Right lobe of liver (tissue), 4 donors: ENCODE results near the gene TXNDC16.

Experiments
- CTCF ChIP-seq, 4 donors: fragments of 200-600 bp in 3 of 4; fragments of 450-650 bp in 1 of 4; IDR thresholded peaks; one replicate each; pipeline versions ENCODE4 v1.5.1 to v1.8.0; 2016 to 2022; ENCODE audit warnings: antibody characterized with exemption in 4 of 4, mild to moderate bottlenecking in 2 of 4
- POLR2A ChIP-seq: fragments of 450-650 bp; IDR thresholded peaks from one replicate; pipeline ENCODE4 v1.6.1; 2017; ENCODE audit warnings: antibody characterized with exemption, mild to moderate bottlenecking
- donor health status: DM: no; HTN: no; CAD: no.
- donor health status: DM: no; HTN: no; CAD: no.
- donor health status: DM: no; HTN: yes; CAD: no.

- TF ChIP-seq POLR2A (no peak), CTCF (IDR thresholded peaks at IDR 0.05) (no peak)
Measured at GRCh38 chr14:52551205-52551604, 1.1 kb downstream of the TXNDC16 start.
